H1 (cell line): Measurements from ENCODE around the gene EYA4. TPM values are rescaled to one million over a fixed set of nuclear protein-coding genes. Genes with fewer than 3 reads are reported as not detected.

Experiments used
- CTCF ChIA-PET: fragments of 300-600 bp; sonication (Branson Sonifier 250); formaldehyde crosslinking; loops from one replicate; lab custom pipeline; 2021; ENCODE audit not compliant: partially characterized antibody; lab: Charles Lee
- POLR2A ChIA-PET: fragments of 300-600 bp; sonication (Branson Sonifier 250); formaldehyde crosslinking; loops from one replicate; lab custom pipeline; 2021; ENCODE audit warnings: inconsistent platforms; ENCODE audit not compliant: partially characterized antibody; lab: Charles Lee
- DNase-seq, 2 experiments: peaks; one replicate each; pipeline versions ENCODE4 v3.0.0 to v3.0.0-alpha.2; 2010 to 2022; ENCODE audit warnings: low spot score in 2 of 2, low read depth in 1 of 2, mixed read lengths in 1 of 2
- FAIRE-seq: peaks from 2 replicates; lab custom pipeline; 2011; peaks lifted over from hg19 to GRCh38; lab: Jason Lieb, UNC
- H2AFZ ChIP-seq: 2 replicates; pipeline ENCODE4 v1.8.1; 2012; ENCODE audit warnings: low read length, inconsistent platforms
- H2AK5ac ChIP-seq: 2 replicates; pipeline ENCODE4 v1.6.1; 2013; ENCODE audit warnings: low read depth, low read length
- H2BK120ac ChIP-seq: replicated peaks from 2 replicates; pipeline ENCODE3; 2013; ENCODE audit warnings: low read depth, low read length, inconsistent platforms
- H2BK12ac ChIP-seq: 2 replicates; pipeline ENCODE4 v1.6.1; 2013; ENCODE audit warnings: low read depth, low read length
- H2BK15ac ChIP-seq: 2 replicates; pipeline ENCODE4 v1.6.1; 2013; ENCODE audit warnings: low read length
- H2BK20ac ChIP-seq: 2 replicates; pipeline ENCODE4 v1.6.1; 2013; ENCODE audit warnings: low read length
- H2BK5ac ChIP-seq: 2 replicates; pipeline ENCODE4 v1.6.1; 2013; ENCODE audit warnings: low read depth, low read length
- H3K14ac ChIP-seq: 2 replicates; pipeline ENCODE4 v1.6.1; 2013; ENCODE audit warnings: inconsistent platforms; ENCODE audit not compliant: insufficient read length
- H3K18ac ChIP-seq: 2 replicates; pipeline ENCODE4 v1.6.1; 2013; ENCODE audit warnings: low read length; ENCODE audit errors: extremely low read depth
- H3K23ac ChIP-seq: 2 replicates; pipeline ENCODE4 v1.6.1; 2013; ENCODE audit warnings: inconsistent platforms; ENCODE audit not compliant: insufficient read length
- H3K23me2 ChIP-seq: 2 replicates; pipeline ENCODE4 v1.6.1; 2013; ENCODE audit warnings: low read depth, low read length
- H3K27ac ChIP-seq: 2 replicates; pipeline ENCODE4 v1.6.1; 2011; ENCODE audit warnings: low read depth, low read length, inconsistent platforms
- H3K27me3 ChIP-seq, 4 experiments: replicated peaks in 1 of 4; 1 replicate in 1 of 4; 2 replicates in 3 of 4; pipeline versions ENCODE4 v1.6.1 to v1.8.1; 2011 to 2013; ENCODE audit warnings: low read length in 3 of 4, mild to moderate bottlenecking in 3 of 4, inconsistent platforms in 2 of 4, mixed read lengths in 2 of 4, moderate library complexity in 1 of 4; ENCODE audit not compliant: control insufficient read depth in 3 of 4, insufficient read depth in 3 of 4; ENCODE audit errors: extremely low read depth in 1 of 4
- H3K36me3 ChIP-seq, 4 experiments: 2 replicates each; pipeline versions ENCODE4 v1.6.1 to v1.8.1; 2011 to 2013; ENCODE audit warnings: mild to moderate bottlenecking in 4 of 4, low read length in 3 of 4, moderate library complexity in 2 of 4, control low read depth in 1 of 4, inconsistent platforms in 1 of 4; ENCODE audit not compliant: insufficient read depth in 4 of 4, control insufficient read depth in 2 of 4
- H3K4ac ChIP-seq: replicated peaks from 2 replicates; pipeline ENCODE3; 2013; ENCODE audit warnings: low read length, low read depth, mixed read lengths, inconsistent platforms; ENCODE audit not compliant: insufficient read length
- H3K4me1 ChIP-seq, 4 experiments: replicated peaks in 1 of 4; 1 replicate in 1 of 4; 2 replicates in 3 of 4; pipeline versions ENCODE4 v1.6.1 to v1.8.1; 2011 to 2013; ENCODE audit warnings: low read length in 3 of 4, inconsistent platforms in 2 of 4, mixed read lengths in 1 of 4; ENCODE audit not compliant: insufficient read depth in 4 of 4, control insufficient read depth in 3 of 4
- H3K4me2 ChIP-seq, 2 experiments: 2 replicates each; pipeline versions ENCODE4 v1.6.1 to v1.8.1; 2011 to 2013; ENCODE audit warnings: low read depth in 2 of 2, low read length in 2 of 2, control low read depth in 1 of 2, inconsistent platforms in 1 of 2, mild to moderate bottlenecking in 1 of 2; ENCODE audit not compliant: insufficient read depth in 1 of 2
- H3K4me3 ChIP-seq, 4 experiments: fragments of 200-600, 300-600 bp in 1 of 4; sonication (generic), shearing (Covaris generic), sonication (Bioruptor Twin) in 1 of 4; 2 replicates each; pipeline versions ENCODE4 v1.5.1 to v1.8.1; 2011 to 2016; ENCODE audit warnings: low read length in 4 of 4, low read depth in 3 of 4, control low read depth in 2 of 4, inconsistent platforms in 2 of 4, mild to moderate bottlenecking in 2 of 4, mixed read lengths in 1 of 4, moderate library complexity in 1 of 4; ENCODE audit not compliant: insufficient read depth in 2 of 4; ENCODE audit errors: extremely low read depth in 1 of 4
- H3K56ac ChIP-seq: replicated peaks from 2 replicates; pipeline ENCODE3; 2013; ENCODE audit warnings: low read depth, mild to moderate bottlenecking, mixed read lengths, low read length, inconsistent platforms; ENCODE audit not compliant: insufficient read length
- H3K79me1 ChIP-seq: 2 replicates; pipeline ENCODE4 v1.6.1; 2013; ENCODE audit warnings: low read depth, low read length, control low read depth
- H3K79me2 ChIP-seq, 2 experiments: 2 replicates each; pipeline versions ENCODE4 v1.6.1 to v1.8.1; 2012 to 2013; ENCODE audit warnings: low read length in 2 of 2, mild to moderate bottlenecking in 2 of 2, inconsistent platforms in 1 of 2; ENCODE audit not compliant: insufficient read depth in 2 of 2, control insufficient read depth in 1 of 2
- H3K9ac ChIP-seq, 4 experiments: replicated peaks in 1 of 4; 1 replicate in 1 of 4; 2 replicates in 3 of 4; pipeline versions ENCODE4 v1.6.1 to v1.8.1; 2011 to 2013; ENCODE audit warnings: low read depth in 3 of 4, low read length in 3 of 4, control low read depth in 2 of 4, mild to moderate bottlenecking in 2 of 4, moderate library complexity in 2 of 4, inconsistent platforms in 1 of 4; ENCODE audit errors: extremely low read depth in 1 of 4
- H3K9me3 ChIP-seq, 2 experiments: 2 replicates each; pipeline versions ENCODE4 v1.6.1 to v1.8.1; 2012 to 2013; ENCODE audit warnings: mild to moderate bottlenecking in 2 of 2, moderate library complexity in 2 of 2, control low read depth in 1 of 2, inconsistent platforms in 1 of 2, low read depth in 1 of 2, low read length in 1 of 2, mixed read lengths in 1 of 2; ENCODE audit not compliant: insufficient read depth in 2 of 2
- H4K20me1 ChIP-seq, 2 experiments: replicated peaks in 1 of 2; 2 replicates each; pipeline versions ENCODE3 to v1.8.1; 2011 to 2013; ENCODE audit warnings: inconsistent platforms in 2 of 2, low read length in 2 of 2, mild to moderate bottlenecking in 1 of 2; ENCODE audit not compliant: insufficient read depth in 2 of 2, control insufficient read depth in 1 of 2
- H4K5ac ChIP-seq: 2 replicates; pipeline ENCODE4 v1.6.1; 2013; ENCODE audit warnings: low read length, low read depth, mixed read lengths, inconsistent platforms; ENCODE audit not compliant: insufficient read length
- H4K8ac ChIP-seq: 2 replicates; pipeline ENCODE4 v1.8.0; 2013; ENCODE audit warnings: mild to moderate bottlenecking, moderate library complexity, low read length, inconsistent platforms; ENCODE audit not compliant: insufficient read depth; ENCODE audit errors: extremely low read depth
- H4K91ac ChIP-seq: replicated peaks from 2 replicates; pipeline ENCODE3; 2013; ENCODE audit warnings: low read length, mixed read lengths, inconsistent platforms; ENCODE audit not compliant: insufficient read length
- CEBPB ChIP-seq: IDR thresholded peaks from 2 replicates; pipeline ENCODE4 v1.6.1; 2012; ENCODE audit warnings: low read depth, low read length
- KDM5A ChIP-seq: fragments of 200-600 bp; IDR thresholded peaks from 2 replicates; pipeline ENCODE4 v1.7.1; 2012; ENCODE audit warnings: mild to moderate bottlenecking, low read length, inconsistent platforms, mixed read lengths
- POLR2A ChIP-seq, 2 experiments: IDR thresholded peaks; 1 replicate in 1 of 2; 2 replicates in 1 of 2; pipeline ENCODE4 v1.6.1; 2011; ENCODE audit warnings: low read depth in 2 of 2, low read length in 2 of 2, mild to moderate bottlenecking in 2 of 2; ENCODE audit errors: control extremely low read depth in 1 of 2
- WGBS, 2 experiments: shearing (Covaris generic) in 1 of 2; methylation state at CpG; one replicate each; pipeline versions ENCODE4 v1.1.6 to v1.1.7; 2013 to 2015; ENCODE audit warnings: low lambda C conversion rate in 2 of 2, mixed read lengths in 2 of 2, inconsistent platforms in 1 of 2, low coverage in 1 of 2, missing lambda C conversion rate in 1 of 2; ENCODE audit not compliant: insufficient replicate concordance in 2 of 2, insufficient coverage in 1 of 2, insufficient read length in 1 of 2; ENCODE audit errors: extremely low coverage in 1 of 2, missing lambda C conversion rate in 1 of 2; 5-methylcytosine and 5-hydroxymethylcytosine counted together
- polyA plus RNA-seq, 7 experiments: library from polyadenylated mRNA; depleted of rRNA in 3 of 7; stranded (reverse) in 5 of 7; unstranded in 2 of 7; fragments of >200 nt in 5 of 7; fragments of 200-250 nt in 2 of 7; gene quantifications; 1 replicate in 5 of 7; 2 replicates in 1 of 7; 4 replicates in 1 of 7; pipeline versions ENCODE4 v1.2.1 to v1.2.3, GENCODE V29; 2011 to 2013; ENCODE audit warnings: missing spikeins in 2 of 7, mixed read lengths in 2 of 7
- total RNA-seq: library from RNA; stranded (reverse); fragmentation: NEBNext Ultra II Directional; extraction: Animal tissue kit (Norgen Biotek cat#: 25700); gene quantifications from 2 replicates; pipeline ENCODE4 v1.2.1, GENCODE V29; 2021

Gene EYA4
- total and polyA plus RNA-seq, 2 of the 8 experiments (the other 6 are each of a cell fraction or from before 2014, with no cell fraction given) = 0.06 to 0.17 TPM

DNA sequence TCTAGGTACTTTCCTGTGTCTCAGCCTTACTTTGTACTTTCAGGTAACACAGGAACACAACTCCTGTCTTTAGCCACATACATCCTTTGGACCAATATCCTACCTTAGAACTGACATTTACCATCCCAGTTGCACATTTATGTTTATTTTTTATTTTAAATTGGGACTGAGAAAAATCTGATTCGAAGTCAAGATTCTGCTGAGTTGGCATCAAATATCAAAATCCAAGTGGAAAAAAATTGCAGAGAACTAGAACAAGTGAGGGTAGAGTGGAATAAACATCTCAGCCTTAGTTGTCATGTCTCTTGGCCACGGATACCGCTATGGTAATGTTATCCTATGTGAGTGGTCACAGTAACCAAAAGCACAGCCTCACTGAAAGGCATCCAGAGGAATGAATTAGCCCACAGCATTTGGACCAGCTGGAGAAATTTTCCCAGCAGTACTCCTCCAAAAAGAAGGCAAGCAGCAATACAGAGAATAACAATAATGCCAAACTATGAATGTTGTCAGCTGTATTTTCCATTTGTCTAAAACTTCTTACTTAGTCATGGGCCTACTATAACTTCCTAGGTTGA lies 17.6 kb upstream of the EYA4 start:
- ChIA-PET CTCF (no interaction called here), POLR2A (no interaction called here)
- no peak overlapping the region for H2AFZ ChIP-seq
- no peaks in the 10 kb centered on the region for H3K79me1 ChIP-seq
- no peak overlapping the region for H2BK15ac ChIP-seq
- H3K27ac ChIP-seq = no peak overlapping the region
- FAIRE-seq (no peak), DNase-seq (no peak)
- H3K23ac ChIP-seq = no peak overlapping the region
- H2BK120ac ChIP-seq = no peak overlapping the region
- H2AK5ac ChIP-seq = no peak overlapping the region
- no peak overlapping the region for H3K9ac ChIP-seq
- H4K5ac ChIP-seq = no peak overlapping the region
- no peak overlapping the region for H3K4me3 ChIP-seq
- H3K27me3 ChIP-seq = no peaks in the 10 kb centered on the region
- no peak overlapping the region for H3K4ac ChIP-seq
- H3K56ac ChIP-seq = no peak overlapping the region
- H3K36me3 ChIP-seq = no peaks in the 10 kb centered on the region
- H3K79me2 ChIP-seq = no peaks in the 10 kb centered on the region
- no peak overlapping the region for H2BK20ac ChIP-seq
- WGBS, 2 experiments = 85% methylated on average over 3 of the region's 3 CpGs; no CpG with 5 or more reads in 1 of the 2 experiments
- H4K91ac ChIP-seq = no peak overlapping the region
- no peak overlapping the region for H2BK5ac ChIP-seq
- 0 out of 4 replicates have a peak, but pooled peaks cover 0 to 3% of the 10 kb centered on the region in 2 experiments for H3K9me3 ChIP-seq
- H3K23me2 ChIP-seq = no peaks in the 10 kb centered on the region
- H3K18ac ChIP-seq = no peak overlapping the region
- H3K4me2 ChIP-seq = no peak overlapping the region
- no peaks in the 10 kb centered on the region for H3K4me1 ChIP-seq
- no peak overlapping the region for H3K14ac ChIP-seq
- no peaks in the 10 kb centered on the region for H4K20me1 ChIP-seq
- H2BK12ac ChIP-seq = no peak overlapping the region
- no peak overlapping the region for H4K8ac ChIP-seq
- TF ChIP-seq CEBPB (no peak), KDM5A (no peak), POLR2A (IDR thresholded peaks at IDR 0.05; ENCODE audit: control extremely low read depth in 1 of 2, low read depth in 2 of 2, low read length in 2 of 2) (no peak)
